GM23338 (cell line): Measurements from ENCODE around the gene CACNA2D4. TPM values are rescaled to one million over a fixed set of nuclear protein-coding genes. Genes with fewer than 3 reads are reported as not detected.

Source experiments
- ATAC-seq: fragments of 200-7000 bp; cut with Tn5 transposase; 3 replicates; pipeline ENCODE4 v1.9.1; 2020
- DNase-seq: peaks from one replicate; pipeline ENCODE4 v3.0.0-alpha.2; 2015; ENCODE audit warnings: low spot score
- H2AFZ ChIP-seq: fragments of 200-600 bp; sonication (generic); 2 replicates; pipeline ENCODE4 v1.8.0; 2016; ENCODE audit warnings: antibody characterized with exemption, mild to moderate bottlenecking, moderate library complexity
- H3F3A ChIP-seq: fragments of 200-600 bp; sonication (generic); replicated peaks from 2 replicates; pipeline ENCODE4 v1.8.0; 2017; ENCODE audit warnings: antibody characterized with exemption, mixed run types, low read depth
- H3K27ac ChIP-seq: fragments of 200-600 bp; sonication (generic); 2 replicates; pipeline ENCODE4 v1.6.1; 2016; ENCODE audit warnings: low read depth
- H3K27me3 ChIP-seq: fragments of 200-600 bp; sonication (generic); 2 replicates; pipeline ENCODE4 v1.8.0; 2016; ENCODE audit warnings: mild to moderate bottlenecking, mixed run types, moderate library complexity; ENCODE audit not compliant: insufficient read depth
- H3K36me3 ChIP-seq: fragments of 200-600 bp; sonication (generic); 2 replicates; pipeline ENCODE4 v1.8.0; 2016; ENCODE audit warnings: mild to moderate bottlenecking; ENCODE audit not compliant: insufficient read depth
- H3K4me1 ChIP-seq: fragments of 200-600 bp; sonication (generic); 2 replicates; pipeline ENCODE4 v1.8.0; 2016; ENCODE audit warnings: mild to moderate bottlenecking, moderate library complexity; ENCODE audit not compliant: insufficient read depth
- H3K4me2 ChIP-seq: fragments of 200-600 bp; sonication (generic); 2 replicates; pipeline ENCODE4 v1.7.1; 2017; ENCODE audit warnings: mixed run types
- H3K4me3 ChIP-seq: fragments of 200-600 bp; sonication (generic); 2 replicates; pipeline ENCODE4 v1.6.1; 2016; ENCODE audit warnings: mixed run types
- H3K79me2 ChIP-seq: fragments of 200-600 bp; sonication (generic); replicated peaks from 2 replicates; pipeline ENCODE4 v1.8.0; 2017; ENCODE audit warnings: mild to moderate bottlenecking; ENCODE audit not compliant: insufficient read depth
- H3K9me2 ChIP-seq: fragments of 200-600 bp; sonication (generic); 2 replicates; pipeline ENCODE4 v1.8.0; 2017; ENCODE audit not compliant: insufficient read depth
- H4K20me1 ChIP-seq: fragments of 200-600 bp; sonication (generic); replicated peaks from 2 replicates; pipeline ENCODE4 v1.8.0; 2017; ENCODE audit warnings: mild to moderate bottlenecking; ENCODE audit not compliant: insufficient read depth
- H3K27ac Mint-ChIP-seq: 2 replicates; pipeline ENCODE4 v1.8.0; 2020; ENCODE audit warnings: inconsistent platforms, mild to moderate bottlenecking, moderate library complexity, mixed read lengths
- H3K27me3 Mint-ChIP-seq: 3 replicates; pipeline ENCODE4 v1.8.0; 2022; ENCODE audit warnings: low read depth, mild to moderate bottlenecking, moderate library complexity, mixed read lengths, inconsistent platforms; ENCODE audit not compliant: insufficient read depth, poor library complexity
- H3K36me3 Mint-ChIP-seq: 3 replicates; pipeline ENCODE4 v1.8.0; 2021; ENCODE audit warnings: low read depth, mild to moderate bottlenecking, inconsistent platforms, moderate library complexity, mixed read lengths
- H3K4me1 Mint-ChIP-seq: 3 replicates; pipeline ENCODE4 v1.8.0; 2020; ENCODE audit warnings: mild to moderate bottlenecking, inconsistent platforms, mixed read lengths
- H3K4me3 Mint-ChIP-seq: 3 replicates; pipeline ENCODE4 v1.8.0; 2021; ENCODE audit warnings: moderate library complexity, mild to moderate bottlenecking, inconsistent platforms, mixed read lengths
- H3K9me3 Mint-ChIP-seq: 3 replicates; pipeline ENCODE4 v1.8.0; 2020; ENCODE audit warnings: moderate library complexity, mild to moderate bottlenecking, inconsistent platforms, mixed read lengths
- CREB1 ChIP-seq: fragments of 250-450 bp; sonication (Bioruptor Pico); IDR thresholded peaks from 2 replicates; pipeline ENCODE4 v1.5.0; 2020; ENCODE audit warnings: low read depth, mild to moderate bottlenecking, moderate library complexity
- ETS1 ChIP-seq: IDR thresholded peaks from 2 replicates; pipeline ENCODE4 v1.6.1; 2016; ENCODE audit warnings: antibody characterized with exemption
- JUNB ChIP-seq: IDR thresholded peaks from one replicate; pipeline ENCODE4 v1.6.1; 2016; ENCODE audit warnings: antibody characterized with exemption; ENCODE audit not compliant: unreplicated experiment
- NANOG ChIP-seq: IDR thresholded peaks from 2 replicates; pipeline ENCODE4 v1.6.1; 2016; ENCODE audit warnings: antibody characterized with exemption, borderline replicate concordance
- POLR2AphosphoS5 ChIP-seq: IDR thresholded peaks from 2 replicates; pipeline ENCODE4 v1.6.1; 2016; ENCODE audit warnings: antibody characterized with exemption, low read depth
- REST ChIP-seq: IDR thresholded peaks from one replicate; pipeline ENCODE4 v1.6.1; 2018; ENCODE audit warnings: antibody characterized with exemption; ENCODE audit not compliant: unreplicated experiment
- ZNF114 ChIP-seq: fragments of 250-450 bp; sonication (Bioruptor Pico); IDR thresholded peaks from 2 replicates; pipeline ENCODE4 v1.5.0; 2020; ENCODE audit warnings: mild to moderate bottlenecking, moderate library complexity
- ZNF462 ChIP-seq: fragments of 250-450 bp; sonication (Bioruptor Pico); IDR thresholded peaks from 2 replicates; pipeline ENCODE4 v1.5.0; 2020; ENCODE audit warnings: mild to moderate bottlenecking, moderate library complexity
- polyA plus RNA-seq: library from polyadenylated mRNA; unstranded; fragments of >200 nt; fragmentation: Nextera tagmentation; extraction: Ambion mirVana; gene quantifications from 2 replicates; pipeline ENCODE4 v1.2.1, GENCODE V29; 2016
- total RNA-seq: library from RNA; depleted of rRNA; stranded (reverse); fragments of >200 nt; shearing (Covaris generic); gene quantifications from 2 replicates; pipeline ENCODE4 v1.2.3, GENCODE V29; 2014

CACNA2D4 gene
- total and polyA plus RNA-seq, 2 experiments from 2014 or later, result 0.07 to 0.24 TPM

GRCh38 chr12:1926251-1926657 is 7.8 kb upstream of the CACNA2D4 start (continued):
- no peak for TF ChIP-seq ZNF462 (CRISPR knock-in tag)

GRCh38 chr12:1925684-1926006 is 7.2 kb upstream of the CACNA2D4 start:
- no peak overlapping the region for H2AFZ ChIP-seq
- TF ChIP-seq REST, result no peak
- no peak for TF ChIP-seq NANOG
- no peak for TF ChIP-seq ETS1
- TF ChIP-seq CREB1 (CRISPR knock-in tag), result no peak
- TF ChIP-seq JUNB, result no peak
- TF ChIP-seq POLR2AphosphoS5, result no peak
- no peak for TF ChIP-seq ZNF114 (CRISPR knock-in tag)

More at GRCh38 chr12:1925684-1926006, 7.2 kb upstream of the CACNA2D4 start:
- Histone ChIP-seq H3K79me2 (no peaks in the 10 kb centered on the region), H4K20me1 (no peaks in the 10 kb centered on the region), H3K27ac (no peak overlapping the region), H3K4me3 (no peak overlapping the region), H3K4me2 (no peak overlapping the region), H3K27me3 (no peaks in the 10 kb centered on the region), H3K9me2 (no peaks in the 10 kb centered on the region), H3K36me3 (no peaks in the 10 kb centered on the region), H3F3A (no peaks in the 10 kb centered on the region), H3K4me1 (no peaks in the 10 kb centered on the region)
- H3K36me3 Mint-ChIP-seq, result no peaks in the 10 kb centered on the region
- H3K4me1 Mint-ChIP-seq, result no peaks in the 10 kb centered on the region; the same call in 2 of the 3 replicates
- DNase-seq (no peak), ATAC-seq (no peak)
- no peak overlapping the region for H3K27ac Mint-ChIP-seq
- H3K9me3 Mint-ChIP-seq, result no peaks in the 10 kb centered on the region
- peaks cover 7% of the 10 kb centered on the region for H3K27me3 Mint-ChIP-seq
- H3K4me3 Mint-ChIP-seq, result no peak overlapping the region
